Measurements from ENCODE around the gene SLC25A23. TPM values are rescaled to one million over a fixed set of nuclear protein-coding genes. Genes with fewer than 3 reads are reported as not detected.

Gene SLC25A23
- total RNA-seq, 1 experiment from 2014 or later = 89.5 TPM

- CTCF ChIA-PET = no interaction called here
These were observed 7.8 kb upstream of the SLC25A23 start for GRCh38 chr19:6467384-6467783.

More at GRCh38 chr19:6467384-6467783, 7.8 kb upstream of the SLC25A23 start:
- BruUV-seq (replicated peaks) = no TSS peak
- Histone ChIP-seq H3K9ac (ENCODE audit: low read length) (no peak overlapping the region), H3K9me3 (ENCODE audit: control insufficient read depth in 1 of 2, insufficient read depth in 1 of 2, low read depth in 1 of 2, low read length in 2 of 2) (no peaks in the 10 kb centered on the region), H3K4me3 (replicated peaks in 1 of 2; ENCODE audit: low read depth in 1 of 2, low read length in 2 of 2) (no peak overlapping the region), H3K36me3 (ENCODE audit: control insufficient read depth in 1 of 2, insufficient read depth in 2 of 2, low read length in 2 of 2) (peaks cover 0 to 10% of the 10 kb centered on the region in 2 experiments; a peak in 2 of 4 replicates), H2AFZ (ENCODE audit: low read depth, low read length, poor library complexity, severe bottlenecking) (no peak overlapping the region), H3K27me3 (ENCODE audit: insufficient read depth, low read length) (no peaks in the 10 kb centered on the region), H3K4me2 (ENCODE audit: low read length) (no peak overlapping the region), H4K20me1 (ENCODE audit: insufficient read depth) (no peaks in the 10 kb centered on the region), H3K9me2 (ENCODE audit: insufficient read depth) (no peaks in the 10 kb centered on the region), H3K79me2 (ENCODE audit: insufficient read depth, low read length) (peaks cover 14% of the 10 kb centered on the region), H3K27ac (ENCODE audit: low read depth, low read length) (no peak overlapping the region), H3K4me1 (ENCODE audit: control insufficient read depth in 1 of 2, insufficient read depth in 2 of 2, low read length in 2 of 2) (peaks cover 11 to 14% of the 10 kb centered on the region in 2 experiments; a peak in 3 of 4 replicates)
- no peak for ATAC-seq
- TF ChIP-seq ELF1 (IDR thresholded peaks at IDR 0.05; ENCODE audit: borderline replicate concordance, low read depth) (no peak), CTCF (IDR thresholded peaks at IDR 0.05 in 2 of 3, conservative IDR thresholded peaks at IDR 0.05 in 1 of 3; ENCODE audit: borderline replicate concordance in 1 of 3, insufficient read depth in 1 of 3, low read depth in 2 of 3, low read length in 2 of 3) (no peak), SP1 (IDR thresholded peaks at IDR 0.05; ENCODE audit: low read depth) (no peak), SRF (IDR thresholded peaks at IDR 0.05; ENCODE audit: low read depth) (no peak), SIN3A (IDR thresholded peaks at IDR 0.05; ENCODE audit: low read depth) (no peak), ZNF274 (IDR thresholded peaks at IDR 0.05; ENCODE audit: low read depth, low read length) (no peak), FOSL1 (IDR thresholded peaks at IDR 0.05; ENCODE audit: low read depth) (no peak), YY1 (IDR thresholded peaks at IDR 0.05; ENCODE audit: extremely low read depth, insufficient replicate concordance, low read depth, low read length) (no peak), JUND (IDR thresholded peaks at IDR 0.05) (no peak), CBX3 (IDR thresholded peaks at IDR 0.05; ENCODE audit: low read depth) (no peak), EGR1 (IDR thresholded peaks at IDR 0.05; ENCODE audit: low read depth) (no peak)
- TF ChIP-seq, protein P1, sequence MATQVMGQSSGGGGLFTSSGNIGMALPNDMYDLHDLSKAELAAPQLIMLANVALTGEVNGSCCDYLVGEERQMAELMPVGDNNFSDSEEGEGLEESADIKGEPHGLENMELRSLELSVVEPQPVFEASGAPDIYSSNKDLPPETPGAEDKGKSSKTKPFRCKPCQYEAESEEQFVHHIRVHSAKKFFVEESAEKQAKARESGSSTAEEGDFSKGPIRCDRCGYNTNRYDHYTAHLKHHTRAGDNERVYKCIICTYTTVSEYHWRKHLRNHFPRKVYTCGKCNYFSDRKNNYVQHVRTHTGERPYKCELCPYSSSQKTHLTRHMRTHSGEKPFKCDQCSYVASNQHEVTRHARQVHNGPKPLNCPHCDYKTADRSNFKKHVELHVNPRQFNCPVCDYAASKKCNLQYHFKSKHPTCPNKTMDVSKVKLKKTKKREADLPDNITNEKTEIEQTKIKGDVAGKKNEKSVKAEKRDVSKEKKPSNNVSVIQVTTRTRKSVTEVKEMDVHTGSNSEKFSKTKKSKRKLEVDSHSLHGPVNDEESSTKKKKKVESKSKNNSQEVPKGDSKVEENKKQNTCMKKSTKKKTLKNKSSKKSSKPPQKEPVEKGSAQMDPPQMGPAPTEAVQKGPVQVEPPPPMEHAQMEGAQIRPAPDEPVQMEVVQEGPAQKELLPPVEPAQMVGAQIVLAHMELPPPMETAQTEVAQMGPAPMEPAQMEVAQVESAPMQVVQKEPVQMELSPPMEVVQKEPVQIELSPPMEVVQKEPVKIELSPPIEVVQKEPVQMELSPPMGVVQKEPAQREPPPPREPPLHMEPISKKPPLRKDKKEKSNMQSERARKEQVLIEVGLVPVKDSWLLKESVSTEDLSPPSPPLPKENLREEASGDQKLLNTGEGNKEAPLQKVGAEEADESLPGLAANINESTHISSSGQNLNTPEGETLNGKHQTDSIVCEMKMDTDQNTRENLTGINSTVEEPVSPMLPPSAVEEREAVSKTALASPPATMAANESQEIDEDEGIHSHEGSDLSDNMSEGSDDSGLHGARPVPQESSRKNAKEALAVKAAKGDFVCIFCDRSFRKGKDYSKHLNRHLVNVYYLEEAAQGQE (IDR thresholded peaks at IDR 0.05; ENCODE audit: low read depth) = no peak
- TF ChIP-seq, protein P2, sequence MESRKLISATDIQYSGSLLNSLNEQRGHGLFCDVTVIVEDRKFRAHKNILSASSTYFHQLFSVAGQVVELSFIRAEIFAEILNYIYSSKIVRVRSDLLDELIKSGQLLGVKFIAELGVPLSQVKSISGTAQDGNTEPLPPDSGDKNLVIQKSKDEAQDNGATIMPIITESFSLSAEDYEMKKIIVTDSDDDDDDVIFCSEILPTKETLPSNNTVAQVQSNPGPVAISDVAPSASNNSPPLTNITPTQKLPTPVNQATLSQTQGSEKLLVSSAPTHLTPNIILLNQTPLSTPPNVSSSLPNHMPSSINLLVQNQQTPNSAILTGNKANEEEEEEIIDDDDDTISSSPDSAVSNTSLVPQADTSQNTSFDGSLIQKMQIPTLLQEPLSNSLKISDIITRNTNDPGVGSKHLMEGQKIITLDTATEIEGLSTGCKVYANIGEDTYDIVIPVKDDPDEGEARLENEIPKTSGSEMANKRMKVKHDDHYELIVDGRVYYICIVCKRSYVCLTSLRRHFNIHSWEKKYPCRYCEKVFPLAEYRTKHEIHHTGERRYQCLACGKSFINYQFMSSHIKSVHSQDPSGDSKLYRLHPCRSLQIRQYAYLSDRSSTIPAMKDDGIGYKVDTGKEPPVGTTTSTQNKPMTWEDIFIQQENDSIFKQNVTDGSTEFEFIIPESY (IDR thresholded peaks at IDR 0.05; ENCODE audit: extremely low read depth, insufficient replicate concordance, low read length) = no peak
- ChIA-PET POLR2A (no interaction called here), RAD21 (ENCODE audit: low non-redundant PET in 1 of 2, low total read pairs in 2 of 2, uncharacterized antibody in 2 of 2, unreplicated experiment in 2 of 2) (interaction anchor here in 1 of 2 experiments (0.7 kb wide), 1 partner anchor 276 kb away, joined by 3 read pairs; no protein-coding TSS in a partner anchor)
- DNase-seq (ENCODE audit: low read depth, low spot score) = no peak
- intact Hi-C loops (cut with micrococcal nuclease) = no loop called here

Measured in HCT116 (cell line).